PC-9 (cell line): ENCODE measurements around the gene SBF2.

ENCODE experiments used
- CTCF ChIP-seq: fragments of 200-600 bp; sonication (generic); conservative IDR thresholded peaks from 2 replicates; pipeline ENCODE4 v1.6.1; 2017; ENCODE audit warnings: mixed run types, antibody characterized with exemption, mild to moderate bottlenecking, moderate library complexity
- EZH2 ChIP-seq: fragments of 200-600 bp; sonication (generic); IDR thresholded peaks from 2 replicates; pipeline ENCODE4 v1.8.0; 2017; ENCODE audit warnings: antibody characterized with exemption, low read depth

GRCh38 chr11:9878936-9879335 is 415.1 kb downstream of the SBF2 start:
- TF ChIP-seq CTCF = no peak
- TF ChIP-seq EZH2 = no peak
